OCI-LY1 (cell line): Measurements from ENCODE around the gene WWP2.

Experiments
- H2AFZ ChIP-seq: fragments of 200-600 bp; sonication (generic), shearing (Covaris generic); 2 replicates; pipeline ENCODE4 v1.6.0; 2014; ENCODE audit warnings: antibody characterized with exemption, mild to moderate bottlenecking, low read length
- H3F3A ChIP-seq: fragments of 200-600 bp; sonication (generic), shearing (Covaris generic); 2 replicates; pipeline ENCODE4 v1.6.0; 2014; ENCODE audit warnings: mild to moderate bottlenecking, antibody characterized with exemption, low read length, moderate library complexity; ENCODE audit not compliant: insufficient read depth
- H3K27ac ChIP-seq: fragments of 200-600 bp; sonication (generic); 2 replicates; pipeline ENCODE4 v1.5.1; 2014; ENCODE audit warnings: low read length, mixed run types, mild to moderate bottlenecking, low read depth; ENCODE audit not compliant: poor library complexity, severe bottlenecking
- H3K27me3 ChIP-seq: fragments of 200-600 bp; sonication (generic); 2 replicates; pipeline ENCODE4 v1.6.0; 2014; ENCODE audit warnings: antibody characterized with exemption, mild to moderate bottlenecking, low read length, moderate library complexity; ENCODE audit not compliant: insufficient read depth
- H3K36me3 ChIP-seq: fragments of 200-600 bp; sonication (generic); 2 replicates; pipeline ENCODE4 v1.6.1; 2014; ENCODE audit warnings: mild to moderate bottlenecking, antibody characterized with exemption, low read length, moderate library complexity, mixed read lengths; ENCODE audit not compliant: insufficient read depth
- H3K4me1 ChIP-seq: fragments of 200-600 bp; sonication (generic); 2 replicates; pipeline ENCODE4 v1.5.1; 2014; ENCODE audit warnings: mild to moderate bottlenecking, low read length, moderate library complexity; ENCODE audit not compliant: insufficient read depth, severe bottlenecking
- H3K4me2 ChIP-seq: fragments of 200-600 bp; sonication (generic), shearing (Covaris generic); 2 replicates; pipeline ENCODE4 v1.6.1; 2014; ENCODE audit warnings: low read length
- H3K4me3 ChIP-seq: fragments of 200-600 bp; sonication (generic); 2 replicates; pipeline ENCODE4 v1.5.1; 2014; ENCODE audit warnings: low read length, low read depth, mild to moderate bottlenecking, mixed read lengths; ENCODE audit not compliant: poor library complexity, severe bottlenecking
- H3K79me2 ChIP-seq: fragments of 200-600 bp; shearing (Covaris generic); 2 replicates; pipeline ENCODE4 v1.6.1; 2016; ENCODE audit warnings: mixed run types, low read length, mixed read lengths; ENCODE audit not compliant: insufficient read depth
- H3K9ac ChIP-seq: fragments of 200-600 bp; sonication (generic), shearing (Covaris generic); 2 replicates; pipeline ENCODE4 v1.6.1; 2014; ENCODE audit warnings: mild to moderate bottlenecking, low read length, mixed read lengths
- H3K9me2 ChIP-seq: fragments of 200-600 bp; sonication (generic), shearing (Covaris generic); 2 replicates; pipeline ENCODE4 v1.6.1; 2014; ENCODE audit warnings: low read depth, mild to moderate bottlenecking, low read length, mixed read lengths
- H3K9me3 ChIP-seq: fragments of 200-600 bp; shearing (Covaris generic); 2 replicates; pipeline ENCODE4 v1.6.1; 2014; ENCODE audit warnings: low read length, mixed read lengths
- H4K20me1 ChIP-seq: fragments of 200-600 bp; sonication (generic), shearing (Covaris generic); 2 replicates; pipeline ENCODE4 v1.6.0; 2016; ENCODE audit warnings: mild to moderate bottlenecking, low read length; ENCODE audit not compliant: insufficient read depth
- EZH2 ChIP-seq: fragments of 200-600 bp; sonication (generic), shearing (Covaris generic); IDR thresholded peaks from 2 replicates; pipeline ENCODE4 v1.8.0; 2017; ENCODE audit warnings: borderline replicate concordance, mixed run types, mild to moderate bottlenecking, antibody characterized with exemption, low read length, moderate library complexity, mixed read lengths
- TF ChIP-seq, protein P1 (sequence below): fragments of 200-600 bp; sonication (generic), shearing (Covaris generic); IDR thresholded peaks from 2 replicates; pipeline ENCODE4 v1.5.1; 2017; ENCODE audit warnings: mild to moderate bottlenecking, antibody characterized with exemption, low read length, moderate library complexity, mixed read lengths

The WWP2 gene

DNA sequence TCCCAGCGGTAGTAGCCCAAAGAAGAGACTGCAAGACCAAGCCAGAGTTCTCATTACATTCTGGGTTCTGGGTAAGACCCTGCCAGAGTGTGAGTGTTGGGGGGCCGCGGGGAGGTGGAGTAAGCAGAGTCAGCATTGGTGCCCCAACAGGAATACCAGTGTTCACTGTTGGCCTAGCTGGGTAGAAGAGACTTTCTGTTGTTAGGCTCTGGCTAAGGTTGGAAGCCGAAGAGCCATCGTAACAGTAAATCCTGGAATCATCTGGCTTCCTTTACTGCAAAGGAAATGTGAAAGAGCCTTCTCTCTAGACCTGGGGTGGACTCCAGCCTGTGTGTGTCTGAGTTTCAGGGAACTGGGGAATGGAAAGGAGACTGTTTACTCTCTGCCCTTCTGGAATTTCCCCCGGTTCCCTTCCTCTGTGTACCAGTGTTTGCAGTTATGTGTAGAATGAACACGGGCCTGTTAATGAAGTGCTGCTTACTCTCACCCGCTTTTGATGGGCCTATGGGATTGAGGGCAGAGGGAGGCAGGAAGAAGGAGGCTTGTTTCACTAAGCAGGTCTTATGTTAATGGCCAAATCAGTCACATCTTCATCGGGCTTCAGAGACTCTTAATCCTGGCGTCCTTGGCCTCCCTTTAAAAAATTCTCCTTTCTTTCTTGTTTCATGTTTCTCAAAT is 68.5 kb downstream of the WWP2 start:
- Histone ChIP-seq H3K9me3 (no peaks in the 10 kb centered on the region), H3K4me3 (no peak overlapping the region), H3K4me2 (no peak overlapping the region), H3K27me3 (no peaks in the 10 kb centered on the region), H2AFZ (no peak overlapping the region), H3K4me1 (peaks cover 8% of the 10 kb centered on the region), H3K36me3 (no peaks in the 10 kb centered on the region), H3K9ac (no peak overlapping the region), H3K27ac (no peak overlapping the region), H3K9me2 (no peaks in the 10 kb centered on the region), H3F3A (no peaks in the 10 kb centered on the region), H4K20me1 (no peaks in the 10 kb centered on the region), H3K79me2 (no peaks in the 10 kb centered on the region)
- TF ChIP-seq, protein P1, sequence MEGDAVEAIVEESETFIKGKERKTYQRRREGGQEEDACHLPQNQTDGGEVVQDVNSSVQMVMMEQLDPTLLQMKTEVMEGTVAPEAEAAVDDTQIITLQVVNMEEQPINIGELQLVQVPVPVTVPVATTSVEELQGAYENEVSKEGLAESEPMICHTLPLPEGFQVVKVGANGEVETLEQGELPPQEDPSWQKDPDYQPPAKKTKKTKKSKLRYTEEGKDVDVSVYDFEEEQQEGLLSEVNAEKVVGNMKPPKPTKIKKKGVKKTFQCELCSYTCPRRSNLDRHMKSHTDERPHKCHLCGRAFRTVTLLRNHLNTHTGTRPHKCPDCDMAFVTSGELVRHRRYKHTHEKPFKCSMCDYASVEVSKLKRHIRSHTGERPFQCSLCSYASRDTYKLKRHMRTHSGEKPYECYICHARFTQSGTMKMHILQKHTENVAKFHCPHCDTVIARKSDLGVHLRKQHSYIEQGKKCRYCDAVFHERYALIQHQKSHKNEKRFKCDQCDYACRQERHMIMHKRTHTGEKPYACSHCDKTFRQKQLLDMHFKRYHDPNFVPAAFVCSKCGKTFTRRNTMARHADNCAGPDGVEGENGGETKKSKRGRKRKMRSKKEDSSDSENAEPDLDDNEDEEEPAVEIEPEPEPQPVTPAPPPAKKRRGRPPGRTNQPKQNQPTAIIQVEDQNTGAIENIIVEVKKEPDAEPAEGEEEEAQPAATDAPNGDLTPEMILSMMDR, result no peak
- no peak for TF ChIP-seq EZH2

DNA sequence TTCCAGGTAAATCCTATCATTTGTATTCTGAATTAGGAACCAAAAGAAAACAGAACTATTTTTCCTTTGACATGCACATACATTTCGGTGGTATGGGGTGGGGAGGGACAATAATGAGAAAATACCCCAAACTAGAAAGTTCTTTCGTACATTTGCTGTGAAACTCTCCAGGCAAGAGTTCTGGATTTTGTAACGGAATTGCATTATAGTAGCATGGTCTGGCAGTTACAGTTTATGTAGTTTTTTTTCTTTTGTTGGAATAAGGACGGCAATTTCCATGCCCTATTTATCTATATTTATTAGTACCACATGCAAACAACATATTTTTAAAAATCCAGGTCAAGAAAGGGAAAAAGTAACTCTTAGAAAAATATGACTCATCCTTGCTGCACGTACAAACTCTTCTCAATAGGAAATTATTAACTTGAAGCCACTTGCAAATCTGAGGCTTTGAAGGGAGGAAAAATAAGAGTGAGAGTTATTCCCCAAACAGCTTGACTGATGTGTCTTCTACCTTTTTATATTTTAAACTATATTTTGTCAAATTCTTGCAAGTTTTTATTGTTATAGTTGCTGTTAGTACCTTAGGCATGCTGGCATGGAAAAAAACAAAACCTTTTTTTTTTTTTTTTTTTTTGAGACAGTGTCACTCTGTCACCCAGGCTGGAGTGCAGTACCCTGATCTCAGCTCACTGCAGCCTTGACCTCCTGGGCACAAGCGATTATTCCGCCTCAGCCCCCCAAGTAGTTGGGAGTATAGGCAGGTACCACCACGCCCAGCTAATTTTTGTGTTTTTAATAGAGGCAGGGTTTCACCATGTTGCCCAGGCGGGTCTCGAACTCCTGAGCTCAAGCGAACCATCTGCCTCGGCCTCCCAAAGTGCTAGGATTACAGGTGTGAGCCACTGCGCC is 69.3 kb downstream of the WWP2 start:
- Histone ChIP-seq H3K4me3 (no peak overlapping the region), H3K9me3 (no peaks in the 10 kb centered on the region), H4K20me1 (no peaks in the 10 kb centered on the region), H3K27ac (no peak overlapping the region), H3K36me3 (no peaks in the 10 kb centered on the region), H3K9ac (no peak overlapping the region), H3K4me2 (no peak overlapping the region), H3K79me2 (no peaks in the 10 kb centered on the region), H3F3A (no peaks in the 10 kb centered on the region), H3K4me1 (peaks cover 8% of the 10 kb centered on the region), H3K9me2 (no peaks in the 10 kb centered on the region), H3K27me3 (no peaks in the 10 kb centered on the region), H2AFZ (no peak overlapping the region)
- TF ChIP-seq EZH2, result no peak
- TF ChIP-seq, protein P1, result no peak

DNA sequence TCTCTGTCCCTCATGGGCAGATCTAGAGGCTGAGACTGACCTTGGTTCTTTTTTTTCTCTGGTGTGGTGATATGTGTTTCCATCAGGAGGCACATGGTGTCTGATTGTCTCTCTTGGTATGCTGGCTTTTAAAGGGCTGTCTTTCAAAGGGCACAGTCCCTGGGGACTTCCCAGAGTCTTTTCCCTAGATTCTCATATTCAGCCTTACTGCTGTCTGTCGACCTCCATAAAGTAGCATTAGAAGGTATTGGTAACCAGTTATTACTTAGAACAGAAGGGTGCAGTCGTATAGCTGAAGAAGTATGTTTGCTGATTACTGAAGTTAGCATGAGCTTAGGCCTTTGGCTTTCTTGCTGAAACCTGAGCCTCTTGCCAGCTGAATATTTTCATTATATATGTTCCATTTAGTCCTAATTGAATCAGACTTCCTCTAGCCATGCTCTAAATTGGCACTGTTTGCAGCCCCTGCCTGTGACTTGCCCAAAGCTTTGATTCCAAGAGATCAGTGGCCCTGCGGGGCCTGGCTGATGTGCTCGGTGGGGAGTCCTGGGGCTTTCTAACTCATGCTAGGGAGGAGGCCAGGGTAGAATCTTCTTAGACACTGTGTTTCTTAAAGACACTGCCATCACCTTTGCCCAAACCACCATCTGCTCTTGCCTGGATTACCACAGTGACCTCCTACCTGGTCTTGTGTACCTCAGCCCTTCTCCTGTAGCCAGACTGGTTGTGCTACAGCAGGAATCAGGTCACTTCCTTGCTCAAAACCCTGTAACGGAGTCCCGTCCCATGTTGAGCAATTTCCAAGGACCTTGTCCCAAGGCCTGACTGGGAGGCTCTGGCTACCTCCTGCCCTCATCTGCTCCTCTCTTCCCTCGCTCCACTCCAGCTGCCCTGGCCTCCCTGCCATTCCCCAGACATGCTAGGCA is 71.5 kb downstream of the WWP2 start:
- H3K9ac ChIP-seq, result no peak overlapping the region
- no peaks in the 10 kb centered on the region for H4K20me1 ChIP-seq
- H3K9me3 ChIP-seq, result no peaks in the 10 kb centered on the region
- H3K4me3 ChIP-seq, result no peak overlapping the region
- no peaks in the 10 kb centered on the region for H3K27me3 ChIP-seq
- H3F3A ChIP-seq, result no peaks in the 10 kb centered on the region
- H3K27ac ChIP-seq, result no peak overlapping the region
- H3K9me2 ChIP-seq, result no peaks in the 10 kb centered on the region
- H3K4me1 ChIP-seq, result peaks cover 8% of the 10 kb centered on the region
- no peak overlapping the region for H2AFZ ChIP-seq
- no peak for TF ChIP-seq EZH2
- TF ChIP-seq, protein P1, result no peak
- H3K79me2 ChIP-seq, result no peaks in the 10 kb centered on the region
- no peaks in the 10 kb centered on the region for H3K36me3 ChIP-seq
- H3K4me2 ChIP-seq, result no peak overlapping the region
